Neural progenitor cell (in vitro differentiated cells): ENCODE measurements around the gene ZG16.

Source experiments
- EZH2phosphoT487 ChIP-seq: fragments of 200-600 bp; sonication (generic); IDR thresholded peaks from 2 replicates; pipeline ENCODE4 v1.6.1; 2017; ENCODE audit warnings: antibody characterized with exemption
- TF ChIP-seq, protein P1 (sequence below): fragments of 200-600 bp; sonication (generic); IDR thresholded peaks from 2 replicates; pipeline ENCODE4 v1.5.1; 2017; ENCODE audit warnings: antibody characterized with exemption, mild to moderate bottlenecking

DNA sequence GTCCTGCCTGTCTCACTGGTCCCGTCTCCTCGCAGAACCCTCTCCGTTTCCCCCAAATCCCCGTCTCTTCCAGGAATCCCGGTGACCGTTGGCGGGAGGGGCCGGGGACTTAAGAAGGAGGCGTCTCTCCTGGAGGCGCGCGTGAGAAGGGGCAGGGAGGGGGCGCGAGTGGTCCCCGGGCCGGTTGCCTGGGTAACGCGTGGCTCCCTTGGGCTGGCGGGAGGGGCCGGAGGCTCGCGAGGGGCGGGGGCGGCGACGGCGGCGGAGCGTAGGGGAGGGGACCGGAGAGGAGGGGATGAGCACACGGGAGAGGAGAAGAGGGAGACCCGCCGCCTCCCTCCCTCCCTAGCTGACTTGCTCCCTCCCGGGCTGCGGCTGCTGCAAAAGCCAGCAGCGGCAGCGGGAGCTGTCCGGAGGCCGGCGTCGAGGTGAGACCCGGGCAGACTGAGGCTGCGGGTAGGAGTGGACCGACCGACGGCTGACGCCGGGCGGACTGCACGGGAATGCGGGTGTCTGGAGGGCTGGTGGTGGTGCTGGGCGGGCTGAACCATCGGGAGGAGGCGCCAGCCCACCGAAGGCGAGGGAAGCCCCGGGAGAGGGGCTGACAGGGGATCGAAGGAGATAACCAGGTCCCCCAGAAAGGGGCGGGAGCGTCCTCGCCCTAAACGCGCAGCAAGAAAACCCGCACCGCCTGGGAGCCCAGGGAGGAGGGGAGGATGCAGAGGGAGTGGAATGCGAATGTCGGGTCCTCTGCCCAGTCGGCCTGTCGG lies 34.0 kb downstream of the ZG16 start, which contains the start of gene PRRT2:
- TF ChIP-seq, protein P1, sequence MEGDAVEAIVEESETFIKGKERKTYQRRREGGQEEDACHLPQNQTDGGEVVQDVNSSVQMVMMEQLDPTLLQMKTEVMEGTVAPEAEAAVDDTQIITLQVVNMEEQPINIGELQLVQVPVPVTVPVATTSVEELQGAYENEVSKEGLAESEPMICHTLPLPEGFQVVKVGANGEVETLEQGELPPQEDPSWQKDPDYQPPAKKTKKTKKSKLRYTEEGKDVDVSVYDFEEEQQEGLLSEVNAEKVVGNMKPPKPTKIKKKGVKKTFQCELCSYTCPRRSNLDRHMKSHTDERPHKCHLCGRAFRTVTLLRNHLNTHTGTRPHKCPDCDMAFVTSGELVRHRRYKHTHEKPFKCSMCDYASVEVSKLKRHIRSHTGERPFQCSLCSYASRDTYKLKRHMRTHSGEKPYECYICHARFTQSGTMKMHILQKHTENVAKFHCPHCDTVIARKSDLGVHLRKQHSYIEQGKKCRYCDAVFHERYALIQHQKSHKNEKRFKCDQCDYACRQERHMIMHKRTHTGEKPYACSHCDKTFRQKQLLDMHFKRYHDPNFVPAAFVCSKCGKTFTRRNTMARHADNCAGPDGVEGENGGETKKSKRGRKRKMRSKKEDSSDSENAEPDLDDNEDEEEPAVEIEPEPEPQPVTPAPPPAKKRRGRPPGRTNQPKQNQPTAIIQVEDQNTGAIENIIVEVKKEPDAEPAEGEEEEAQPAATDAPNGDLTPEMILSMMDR: peak; percentile 3
- no peak for TF ChIP-seq EZH2phosphoT487
